Neural progenitor cell (in vitro differentiated cells): ENCODE measurements around the gene ANXA1.

Experiments
- CTCF ChIP-seq: fragments of 200-600 bp; sonication (generic); IDR thresholded peaks from 2 replicates; pipeline ENCODE4 v1.5.1; 2017; ENCODE audit warnings: antibody characterized with exemption, mild to moderate bottlenecking
- EZH2 ChIP-seq: fragments of 200-600 bp; sonication (generic); IDR thresholded peaks from 2 replicates; pipeline ENCODE4 v1.6.1; 2017; ENCODE audit warnings: antibody characterized with exemption, mild to moderate bottlenecking, moderate library complexity
- EZH2phosphoT487 ChIP-seq: fragments of 200-600 bp; sonication (generic); IDR thresholded peaks from 2 replicates; pipeline ENCODE4 v1.6.1; 2017; ENCODE audit warnings: antibody characterized with exemption

DNA sequence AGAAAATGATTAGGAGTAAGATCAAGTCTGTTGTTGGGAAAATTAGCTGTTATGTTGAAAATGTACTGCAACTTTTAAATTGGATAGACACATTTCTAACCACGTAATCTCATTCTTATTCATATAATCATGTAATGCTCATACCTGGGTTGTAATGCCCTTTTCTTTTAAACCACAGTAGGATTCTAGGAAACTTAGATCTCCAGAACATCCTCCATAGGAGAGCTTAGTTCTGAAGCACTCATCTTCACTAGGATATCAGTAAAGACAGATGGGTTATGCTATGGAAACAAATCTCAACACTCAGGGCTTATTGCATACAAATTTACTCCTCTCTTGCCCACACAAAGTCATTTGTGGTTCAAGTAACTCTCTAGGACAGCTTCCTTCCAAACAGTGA, 34.8 kb upstream of the ANXA1 start:
- no peak for TF ChIP-seq EZH2
- no peak for TF ChIP-seq CTCF
- no peak for TF ChIP-seq EZH2phosphoT487
